Stimulated activated naive CD8-positive, alpha-beta T cell treated with anti-CD3 and anti-CD28 coated beads, Interleukin-15, Interleukin-2, amounts not matched to agents 100 U/mL and 50 U/mL, for 24 hours (primary cell): ENCODE results near the gene HDAC11.

ENCODE experiments used
- ATAC-seq: fragments of 150-1000 bp; cut with Tn5 transposase; one replicate; pipeline ENCODE4 v1.10.0; 2021
- DNase-seq: peaks from one replicate; pipeline ENCODE4 v3.0.0; 2021

Gene HDAC11

GRCh38 chr3:13525827-13526625, 45.9 kb downstream of the HDAC11 start:
- ATAC-seq (no peak), DNase-seq (no peak)

GRCh38 chr3:13526626-13526949, 46.5 kb downstream of the HDAC11 start:
- ATAC-seq (no peak), DNase-seq (no peak)

- DNase-seq, result no peak
- ATAC-seq, result no peak
Observed at GRCh38 chr3:13528217-13528867, 48.2 kb downstream of the HDAC11 start.

GRCh38 chr3:13529196-13530112, 49.3 kb downstream of the HDAC11 start:
- ATAC-seq, result no peak
- no peak for DNase-seq

- no peak for DNase-seq
- no peak for ATAC-seq
Observed at GRCh38 chr3:13530241-13531009, 50.3 kb downstream of the HDAC11 start.

- ATAC-seq, result no peak
- no peak for DNase-seq
Observed at GRCh38 chr3:13532085-13532484, 52.0 kb downstream of the HDAC11 start.

GRCh38 chr3:13532631-13533030, 52.5 kb downstream of the HDAC11 start:
- ATAC-seq (no peak), DNase-seq (no peak)

GRCh38 chr3:13533885-13534301, 53.8 kb downstream of the HDAC11 start:
- ATAC-seq (no peak), DNase-seq (no peak)

- no peak for DNase-seq
Observed at GRCh38 chr3:13535526-13535875, 55.4 kb downstream of the HDAC11 start.

GRCh38 chr3:13535905-13536304, 55.8 kb downstream of the HDAC11 start:
- no peak for ATAC-seq
- no peak for DNase-seq

More at GRCh38 chr3:13535526-13535875, 55.4 kb downstream of the HDAC11 start:
- ATAC-seq, result no peak

- ATAC-seq (no peak), DNase-seq (no peak)
Observed at GRCh38 chr3:13536432-13536831, 56.3 kb downstream of the HDAC11 start.

GRCh38 chr3:13536832-13537231, 56.7 kb downstream of the HDAC11 start:
- no peak for ATAC-seq
- no peak for DNase-seq

- ATAC-seq, result no peak
- DNase-seq, result no peak
Observed at GRCh38 chr3:13537244-13537908, 57.3 kb downstream of the HDAC11 start.

- DNase-seq, result no peak
- no peak for ATAC-seq
Observed at GRCh38 chr3:13537909-13538296, 57.8 kb downstream of the HDAC11 start.

GRCh38 chr3:13538520-13539291, 58.6 kb downstream of the HDAC11 start:
- DNase-seq, result no peak

GRCh38 chr3:13539292-13539638, 59.2 kb downstream of the HDAC11 start:
- ATAC-seq (no peak), DNase-seq (no peak)

More at GRCh38 chr3:13538520-13539291, 58.6 kb downstream of the HDAC11 start:
- ATAC-seq, result no peak

- ATAC-seq (no peak), DNase-seq (no peak)
Observed at GRCh38 chr3:13539671-13540070, 59.6 kb downstream of the HDAC11 start.

GRCh38 chr3:13540297-13540995, 60.3 kb downstream of the HDAC11 start:
- ATAC-seq, result no peak

GRCh38 chr3:13541691-13542090, 61.6 kb downstream of the HDAC11 start:
- DNase-seq, result no peak
- no peak for ATAC-seq

More at GRCh38 chr3:13540297-13540995, 60.3 kb downstream of the HDAC11 start:
- no peak for DNase-seq

- DNase-seq (no peak), ATAC-seq (no peak)
Observed at GRCh38 chr3:13542142-13542541, 62.0 kb downstream of the HDAC11 start.
